Body of pancreas (tissue), 4 donors: ENCODE data around the gene NEK10.

Experiments used
- POLR2A ChIP-seq, 3 donors: fragments of 450-650 bp; IDR thresholded peaks; one replicate each; pipeline ENCODE4 v1.6.1; 2016; ENCODE audit warnings: antibody characterized with exemption in 3 of 3, mild to moderate bottlenecking in 2 of 3
- TF ChIP-seq, protein P1 (sequence below), 7 experiments: fragments of 450-650 bp in 4 of 7; fragments of 200-600 bp in 3 of 7; sonication (generic) in 3 of 7; IDR thresholded peaks; one replicate each; pipeline ENCODE4 v1.5.1; 2016 to 2019; ENCODE audit warnings: antibody characterized with exemption in 7 of 7

DNA sequence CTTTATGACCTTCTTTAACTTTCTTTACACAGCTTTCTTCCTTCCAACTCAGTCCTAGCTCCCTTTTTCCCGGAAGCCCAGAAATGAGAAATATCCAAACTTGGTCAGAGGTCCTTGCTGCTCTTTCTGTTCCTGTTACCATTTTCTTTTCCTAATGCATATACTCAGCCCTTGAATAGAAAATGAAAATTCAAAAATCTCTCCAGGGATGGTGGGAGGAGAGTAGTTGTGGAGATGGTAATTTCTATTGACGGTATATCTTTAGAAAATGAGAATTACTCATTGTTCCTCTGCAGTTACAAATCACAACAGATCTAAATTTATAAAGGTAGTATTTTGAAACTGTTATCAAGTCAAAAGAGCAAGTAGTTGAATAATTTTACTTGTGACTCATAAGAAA is 255.1 kb downstream of the NEK10 start:
- TF ChIP-seq, protein P1, sequence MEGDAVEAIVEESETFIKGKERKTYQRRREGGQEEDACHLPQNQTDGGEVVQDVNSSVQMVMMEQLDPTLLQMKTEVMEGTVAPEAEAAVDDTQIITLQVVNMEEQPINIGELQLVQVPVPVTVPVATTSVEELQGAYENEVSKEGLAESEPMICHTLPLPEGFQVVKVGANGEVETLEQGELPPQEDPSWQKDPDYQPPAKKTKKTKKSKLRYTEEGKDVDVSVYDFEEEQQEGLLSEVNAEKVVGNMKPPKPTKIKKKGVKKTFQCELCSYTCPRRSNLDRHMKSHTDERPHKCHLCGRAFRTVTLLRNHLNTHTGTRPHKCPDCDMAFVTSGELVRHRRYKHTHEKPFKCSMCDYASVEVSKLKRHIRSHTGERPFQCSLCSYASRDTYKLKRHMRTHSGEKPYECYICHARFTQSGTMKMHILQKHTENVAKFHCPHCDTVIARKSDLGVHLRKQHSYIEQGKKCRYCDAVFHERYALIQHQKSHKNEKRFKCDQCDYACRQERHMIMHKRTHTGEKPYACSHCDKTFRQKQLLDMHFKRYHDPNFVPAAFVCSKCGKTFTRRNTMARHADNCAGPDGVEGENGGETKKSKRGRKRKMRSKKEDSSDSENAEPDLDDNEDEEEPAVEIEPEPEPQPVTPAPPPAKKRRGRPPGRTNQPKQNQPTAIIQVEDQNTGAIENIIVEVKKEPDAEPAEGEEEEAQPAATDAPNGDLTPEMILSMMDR (IDR thresholded peaks at IDR 0.05), result no peak
- TF ChIP-seq POLR2A (IDR thresholded peaks at IDR 0.05), result no peak
